ENCODE measurements around the gene TMEM187.
"Not testable (repeated sequence)": the region's sequence is repeated elsewhere in the genome, so short reads cannot be mapped to it uniquely, and the experiment has no call there.

The TMEM187 gene

DNA sequence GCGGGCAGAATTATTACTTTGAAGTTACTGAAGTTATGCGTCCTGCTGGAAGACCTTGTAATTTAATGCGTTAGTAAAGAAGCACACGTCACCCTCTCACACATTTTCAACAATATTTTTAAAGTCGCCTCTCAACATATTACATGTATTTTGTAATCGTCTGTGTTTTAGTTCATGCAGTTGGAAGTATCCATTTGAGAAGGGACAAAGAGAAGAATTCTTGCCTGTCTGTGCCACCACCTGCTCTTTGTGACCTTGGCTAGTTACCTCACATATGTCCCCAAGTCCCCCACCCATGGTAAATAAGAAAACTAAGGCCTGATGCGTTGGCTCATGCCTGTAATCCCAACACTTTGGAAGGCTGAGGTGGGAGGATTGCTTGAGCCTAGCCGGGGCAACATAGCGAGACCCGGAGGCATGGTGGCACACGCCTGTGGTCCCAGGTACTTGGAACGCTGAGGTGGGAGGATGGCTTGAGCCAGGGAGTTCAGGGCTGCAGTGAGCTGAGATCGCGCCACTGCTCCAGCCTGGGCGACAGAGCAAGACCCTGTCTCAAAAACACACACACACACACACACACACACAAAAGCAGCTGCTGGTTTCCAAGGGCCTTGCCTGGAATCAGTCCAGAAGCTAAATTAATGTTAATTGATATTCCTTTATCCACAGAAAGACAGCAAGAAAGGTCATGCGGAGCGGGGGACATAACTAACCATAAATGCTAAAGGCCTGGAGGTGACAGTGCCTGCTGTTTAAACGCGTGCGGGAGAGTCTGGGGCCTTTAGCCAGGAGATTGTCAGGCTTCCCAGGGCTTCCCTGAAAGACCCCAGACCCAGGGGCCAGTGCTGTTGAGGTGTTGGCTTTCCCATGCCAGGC, 811 bp downstream of the TMEM187 start:
- no peak for DNase-seq

DNA sequence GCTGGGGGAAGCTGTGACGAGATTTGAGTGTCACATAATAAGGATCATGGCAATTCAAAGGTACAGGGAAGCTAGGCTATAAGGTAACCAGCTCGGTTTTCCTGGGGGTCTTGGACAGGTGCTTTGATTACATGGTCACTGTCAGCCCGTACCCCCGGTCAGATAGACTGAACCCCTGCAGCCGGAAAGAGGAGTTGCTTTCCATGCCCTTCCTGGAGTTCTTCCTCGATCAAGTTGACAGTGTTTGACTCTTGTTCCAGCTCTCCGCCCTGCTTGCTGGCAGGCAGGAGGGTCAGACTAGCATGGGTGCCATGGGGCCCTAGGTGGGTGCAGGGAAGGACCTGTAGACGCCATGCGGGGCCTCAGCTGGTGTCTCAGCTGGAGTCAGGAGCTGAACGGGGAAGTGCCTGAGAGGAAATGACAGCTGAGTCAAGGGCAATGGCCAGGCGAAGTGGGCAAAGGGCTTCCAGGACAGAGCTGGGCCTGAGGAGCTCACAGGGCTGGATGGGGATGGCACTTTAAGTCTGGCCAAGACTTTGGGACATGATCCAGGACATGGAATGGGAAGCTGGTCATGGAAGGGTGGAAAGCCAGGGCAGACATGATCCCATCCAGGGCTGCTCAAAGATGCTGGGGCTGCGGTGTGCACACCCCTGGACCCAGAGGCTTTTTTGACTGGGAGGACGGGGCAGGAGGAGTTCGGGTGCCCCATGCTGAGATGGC, 1.6 kb downstream of the TMEM187 start:
- no peak for DNase-seq

DNA sequence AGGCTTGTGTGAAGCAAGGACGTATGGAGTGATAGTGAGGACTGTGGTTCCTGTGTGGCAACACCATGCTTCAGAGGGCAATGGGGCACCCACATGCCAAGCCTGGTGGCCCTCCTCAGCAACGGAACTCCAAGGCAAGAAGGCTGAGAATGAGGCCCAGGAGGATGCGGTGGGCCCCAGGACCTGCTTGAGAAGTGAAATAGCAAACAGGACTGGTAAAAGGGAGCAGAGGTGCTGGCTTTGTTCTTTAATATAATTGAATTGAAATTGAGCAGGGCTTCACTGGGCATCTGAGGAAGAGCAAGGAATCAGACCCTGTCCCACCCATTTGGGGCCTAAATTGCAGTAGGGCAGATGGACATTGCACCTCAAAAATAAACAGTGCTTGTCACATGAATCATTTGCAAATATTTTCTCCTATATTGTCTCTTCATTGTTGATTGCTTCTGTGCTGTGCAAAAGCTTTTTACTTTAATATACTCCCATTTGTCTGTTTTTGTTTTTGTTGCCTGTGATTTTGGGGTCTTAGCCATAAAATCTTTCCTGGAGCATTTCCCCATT, 2.3 kb downstream of the TMEM187 start:
- no peak for DNase-seq

DNA sequence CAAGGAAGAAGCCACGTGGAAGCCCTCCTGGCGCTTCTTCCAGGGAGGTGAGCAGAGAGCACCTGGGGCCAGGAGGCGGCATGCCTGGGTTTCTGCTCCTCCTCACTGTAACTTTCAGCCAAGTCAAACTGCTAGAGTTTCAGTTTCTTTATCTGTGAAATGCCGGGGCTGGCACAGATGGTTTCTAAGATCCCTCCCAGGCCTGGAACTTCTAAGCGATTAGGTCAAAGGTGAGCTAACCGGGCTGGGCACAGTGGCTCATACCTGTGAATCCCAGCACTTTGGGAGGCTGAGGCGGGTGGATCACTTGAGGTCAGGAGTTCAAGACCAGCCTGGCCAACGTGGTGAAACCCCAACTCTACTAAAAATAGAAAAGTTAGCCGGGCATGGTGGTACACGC, 7.8 kb downstream of the TMEM187 start:
- DNase-seq, result not testable (repeated sequence)

DNA sequence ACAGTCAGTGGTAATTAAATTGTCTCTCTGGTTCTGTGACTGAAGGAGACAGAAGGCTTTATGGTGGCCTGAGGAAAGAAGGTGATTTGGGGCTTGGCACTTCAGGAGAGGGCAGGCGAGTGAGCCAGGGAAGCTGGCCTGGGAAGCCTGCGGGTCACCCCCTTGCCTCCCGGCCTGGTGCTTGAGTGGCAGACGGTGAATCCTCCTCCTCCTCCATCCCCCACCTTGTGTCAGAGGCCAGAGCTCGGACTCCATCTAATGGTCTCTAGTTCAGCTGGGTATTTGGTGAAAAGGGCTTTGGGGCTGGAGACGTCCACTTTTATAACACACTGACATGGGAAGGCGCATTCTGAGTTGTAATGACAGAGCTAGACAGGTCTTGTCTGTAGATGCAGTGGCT, 8.7 kb downstream of the TMEM187 start:
- DNase-seq, result no peak

DNA sequence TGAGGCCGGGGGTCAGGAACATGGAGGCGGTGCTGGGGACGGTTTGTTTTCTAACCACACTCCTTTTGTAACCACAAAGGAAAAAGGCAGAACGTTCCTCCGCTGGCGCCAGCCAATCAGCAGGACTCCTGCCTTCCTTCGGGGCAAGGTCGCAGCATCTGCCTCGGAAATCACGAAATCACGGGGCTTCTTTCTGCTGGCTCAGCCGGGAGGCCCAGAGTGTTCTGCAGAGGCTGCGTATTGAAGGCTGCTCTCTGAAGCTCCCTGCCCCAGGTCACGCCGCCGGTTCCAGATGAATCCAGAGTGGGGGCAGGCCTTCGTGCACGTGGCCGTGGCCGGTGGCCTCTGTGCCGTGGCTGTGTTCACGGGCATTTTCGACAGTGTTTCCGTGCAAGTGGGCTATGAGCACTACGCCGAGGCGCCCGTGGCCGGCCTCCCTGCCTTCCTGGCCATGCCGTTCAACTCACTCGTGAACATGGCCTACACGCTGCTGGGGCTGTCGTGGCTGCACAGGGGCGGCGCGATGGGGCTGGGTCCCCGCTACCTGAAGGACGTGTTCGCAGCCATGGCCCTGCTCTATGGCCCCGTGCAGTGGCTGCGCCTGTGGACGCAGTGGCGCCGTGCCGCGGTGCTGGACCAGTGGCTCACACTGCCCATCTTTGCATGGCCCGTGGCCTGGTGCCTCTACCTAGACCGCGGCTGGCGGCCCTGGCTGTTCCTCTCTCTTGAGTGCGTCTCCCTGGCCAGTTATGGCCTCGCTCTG, 9.4 kb downstream of the TMEM187 start:
- DNase-seq, result peak; percentile 77

DNA sequence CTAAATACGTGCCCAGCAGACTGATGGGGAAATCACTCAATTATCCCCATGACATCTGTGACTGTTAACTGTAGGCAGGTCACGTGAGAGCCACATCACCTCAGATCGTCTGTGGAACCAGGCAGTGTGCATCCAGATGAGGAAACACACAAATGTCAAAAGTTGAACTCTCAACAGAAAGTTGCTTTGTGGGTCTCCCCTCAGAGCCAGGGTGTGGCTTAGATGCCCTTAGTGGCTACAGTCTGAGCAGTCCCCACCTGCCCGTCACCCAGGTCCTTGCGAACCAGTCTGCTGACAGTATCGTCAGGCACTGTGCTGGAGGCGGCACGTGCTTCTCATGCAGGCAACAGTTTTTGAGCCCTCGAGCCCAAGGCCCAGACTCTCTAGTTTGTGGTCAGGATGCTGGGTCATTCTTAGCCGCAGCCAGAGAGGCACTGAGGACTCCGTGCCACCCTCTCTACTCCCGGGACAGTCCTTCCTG, 10.8 kb downstream of the TMEM187 start:
- DNase-seq, result no peak

DNA sequence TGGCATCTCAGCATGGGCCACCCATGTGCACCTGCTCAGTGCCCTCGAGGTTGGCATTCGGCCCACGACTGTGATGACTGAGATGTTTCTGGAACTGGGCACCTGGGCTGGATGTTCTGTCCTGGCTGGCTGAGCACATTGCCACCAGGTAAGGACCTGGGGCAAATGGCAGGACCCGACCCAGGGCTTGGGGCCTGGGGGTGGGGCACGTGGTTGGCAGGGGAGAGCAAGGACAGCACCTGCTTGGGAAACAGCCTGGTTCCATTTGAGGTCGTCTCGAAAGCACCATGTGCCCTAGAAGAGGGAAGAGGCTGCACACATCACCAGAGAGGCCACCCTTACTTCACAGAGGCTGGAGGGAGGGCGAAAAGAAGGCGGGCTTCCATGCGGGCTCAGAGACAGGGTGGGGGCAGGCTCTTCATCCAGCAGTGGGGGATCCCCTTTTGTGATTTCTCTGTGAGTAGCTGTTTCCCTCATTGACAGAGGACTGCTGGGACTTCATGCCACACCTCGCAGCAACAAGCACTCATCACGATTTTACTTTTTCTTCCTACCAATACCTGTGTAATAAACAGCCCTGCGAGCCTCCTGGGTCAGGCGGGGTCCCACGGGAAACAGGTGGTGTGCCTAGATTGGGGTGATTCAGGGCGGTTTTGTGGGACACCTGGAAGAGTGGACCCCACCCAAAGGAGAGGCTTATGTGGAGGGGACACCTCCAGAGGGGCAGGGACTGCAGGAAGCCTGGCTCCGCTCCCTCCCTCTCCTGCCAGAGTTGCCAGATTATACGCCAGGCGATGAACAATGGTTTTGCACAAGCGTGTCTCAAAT, 12.0 kb downstream of the TMEM187 start:
- DNase-seq, result peak; percentile 70

DNA sequence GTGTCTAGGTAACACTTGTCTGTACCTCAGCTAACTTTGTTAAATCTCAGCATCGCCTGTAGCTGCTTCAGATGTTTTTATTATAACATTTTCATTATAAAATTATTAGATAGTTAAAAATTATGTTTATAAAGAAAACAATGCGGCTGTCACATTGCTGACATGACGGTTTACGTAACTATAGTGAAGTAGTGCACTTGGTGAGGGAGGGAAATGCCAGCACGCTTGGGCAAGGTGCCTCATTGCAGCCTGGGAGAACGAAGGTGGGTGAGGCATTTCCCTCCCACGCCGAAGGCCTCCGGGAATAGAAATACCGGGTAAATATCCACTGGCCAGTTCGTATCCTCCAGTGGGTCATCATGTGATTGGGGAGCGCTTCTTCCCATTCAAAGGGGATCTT, 15.9 kb downstream of the TMEM187 start:
- no peak for DNase-seq

DNA sequence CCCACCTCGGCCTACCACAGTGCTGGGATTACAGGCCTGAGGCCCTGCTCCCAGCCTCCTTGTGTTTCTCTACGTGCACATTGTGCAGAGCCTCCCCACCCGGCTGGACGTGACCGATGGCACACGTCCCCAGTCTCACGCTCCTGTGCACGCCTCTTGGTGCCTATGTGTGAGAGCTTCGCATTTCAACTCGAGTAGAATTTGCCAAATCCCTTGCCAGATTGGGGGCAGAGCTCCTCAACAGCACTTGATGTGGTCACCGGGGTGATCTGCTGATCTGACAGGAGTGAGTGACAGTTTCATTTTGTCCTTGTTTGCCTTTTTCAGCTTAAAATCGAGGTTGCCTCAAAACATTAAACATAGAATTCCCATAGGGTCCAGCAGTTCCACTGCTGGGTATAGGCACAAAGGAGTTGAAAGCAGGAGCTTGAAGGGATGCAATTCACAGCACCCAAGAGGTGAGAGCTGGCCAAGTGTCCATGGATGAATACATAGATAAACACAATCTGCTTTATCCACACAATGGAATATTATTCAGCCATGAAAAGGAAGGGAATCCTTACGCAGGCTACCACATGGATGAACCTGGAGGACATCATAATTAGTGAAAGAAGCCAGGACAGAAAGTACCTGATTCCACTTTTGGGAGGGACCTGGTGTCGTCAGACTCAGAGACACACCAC, 17.6 kb downstream of the TMEM187 start:
- no peak for DNase-seq

DNA sequence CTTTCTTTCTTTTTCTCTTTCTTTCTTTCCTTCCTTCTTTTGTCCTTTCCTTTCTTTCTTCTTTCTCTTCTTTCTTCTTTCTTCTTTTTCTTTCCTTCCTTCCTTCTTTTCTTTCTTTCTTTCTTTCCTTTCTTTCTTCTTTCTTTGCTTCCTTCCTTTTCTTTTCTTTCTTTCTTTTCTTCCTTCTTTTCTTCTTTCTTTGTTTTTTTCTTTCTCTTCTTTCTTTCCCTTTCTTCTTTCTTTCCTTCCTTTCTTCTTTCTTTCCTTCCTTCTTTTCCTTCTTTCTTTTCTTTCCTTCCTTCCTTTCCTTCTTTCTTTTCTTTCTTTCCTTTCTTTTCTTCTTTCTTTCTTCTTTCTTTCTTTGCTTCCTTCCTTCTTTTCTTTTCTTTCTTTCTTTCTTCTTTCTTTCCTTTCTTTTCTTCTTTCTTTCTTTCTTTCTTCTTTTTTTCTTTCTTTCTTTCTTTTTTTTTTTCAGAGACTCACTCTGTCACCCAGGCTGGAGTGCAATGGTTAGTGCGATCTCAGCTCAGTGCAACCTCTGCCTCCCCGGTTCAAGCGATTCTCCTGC, 18.5 kb downstream of the TMEM187 start:
- no peak for DNase-seq

DNA sequence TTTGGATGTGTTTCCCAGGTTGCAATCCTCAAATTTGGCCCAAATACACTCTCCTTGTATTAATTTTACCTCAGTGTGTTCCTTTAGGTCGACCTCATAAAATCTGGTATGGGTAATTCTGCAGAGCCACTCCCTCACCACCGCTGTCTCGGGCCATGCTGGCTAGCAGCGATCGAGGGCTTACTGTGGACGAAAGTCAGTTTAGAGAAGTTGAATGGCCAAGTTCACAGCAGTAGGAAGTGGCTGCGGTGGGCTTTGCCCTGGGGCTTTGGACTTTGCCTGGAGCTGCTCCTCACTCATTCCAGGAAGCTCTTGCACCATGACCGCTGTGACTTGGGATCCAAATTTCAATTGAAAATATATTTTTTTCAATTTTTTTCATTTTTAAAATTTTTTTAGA, 19.6 kb downstream of the TMEM187 start:
- DNase-seq, result no peak

DNA sequence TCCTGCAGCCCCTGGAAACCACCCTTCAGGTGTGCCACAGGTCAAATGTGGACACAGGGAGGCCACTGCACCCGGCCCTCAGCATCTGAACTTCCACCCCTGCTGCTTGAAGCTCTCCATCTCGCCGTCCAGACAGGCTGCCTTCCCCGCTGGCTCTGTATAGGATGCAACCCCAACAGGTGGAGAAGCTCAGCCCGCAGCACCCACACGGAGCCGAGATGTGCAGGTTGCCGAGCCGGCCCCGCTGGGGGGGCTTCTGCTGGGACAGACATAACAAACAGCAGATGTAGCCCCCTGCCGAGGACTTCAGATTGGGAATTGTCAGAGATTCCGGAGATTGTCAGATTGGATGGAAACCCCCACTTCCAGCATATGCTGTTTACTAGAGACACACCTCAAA, 20.5 kb downstream of the TMEM187 start:
- no peak for DNase-seq

DNA sequence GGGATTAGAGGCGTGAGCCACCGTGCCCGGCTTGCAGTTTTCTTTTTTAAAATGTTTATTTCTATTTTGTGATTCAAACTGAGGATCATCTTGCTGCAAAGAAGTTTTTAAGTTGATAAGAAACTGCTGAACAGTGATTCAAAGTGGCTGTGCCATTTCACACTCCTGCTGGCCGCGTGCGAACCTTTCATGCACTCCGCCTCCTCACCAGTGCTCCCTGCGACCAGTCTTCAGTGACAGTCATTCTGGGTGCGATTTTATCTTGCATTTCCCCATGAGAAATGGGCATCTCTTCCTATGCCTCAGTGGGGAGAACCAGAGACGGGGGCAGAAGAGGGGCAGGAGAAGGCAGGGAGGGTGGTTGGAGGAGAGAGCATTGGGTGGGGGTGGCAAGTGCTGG, 21.4 kb downstream of the TMEM187 start:
- no peak for DNase-seq

DNA sequence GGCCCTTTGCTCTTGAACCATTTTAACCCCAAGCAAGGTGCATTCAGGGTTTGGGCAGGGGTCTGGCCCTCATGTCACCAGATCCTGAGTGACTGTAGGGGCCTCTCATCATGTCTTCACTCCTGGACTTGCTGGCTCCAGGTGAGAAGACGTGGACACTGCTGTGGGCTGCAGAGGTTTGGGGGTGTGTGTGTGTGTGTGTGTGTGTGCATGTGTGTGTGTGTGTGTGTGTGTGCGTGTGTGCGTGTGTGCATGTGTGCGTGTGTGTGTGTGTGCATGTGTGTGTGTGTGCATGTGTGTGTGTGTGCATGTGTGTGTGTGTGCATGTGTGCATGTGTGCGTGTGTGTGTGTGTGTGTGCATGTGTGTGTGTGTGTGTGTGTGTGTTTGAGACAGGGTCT, 21.8 kb downstream of the TMEM187 start:
- not testable (repeated sequence) for DNase-seq

DNA sequence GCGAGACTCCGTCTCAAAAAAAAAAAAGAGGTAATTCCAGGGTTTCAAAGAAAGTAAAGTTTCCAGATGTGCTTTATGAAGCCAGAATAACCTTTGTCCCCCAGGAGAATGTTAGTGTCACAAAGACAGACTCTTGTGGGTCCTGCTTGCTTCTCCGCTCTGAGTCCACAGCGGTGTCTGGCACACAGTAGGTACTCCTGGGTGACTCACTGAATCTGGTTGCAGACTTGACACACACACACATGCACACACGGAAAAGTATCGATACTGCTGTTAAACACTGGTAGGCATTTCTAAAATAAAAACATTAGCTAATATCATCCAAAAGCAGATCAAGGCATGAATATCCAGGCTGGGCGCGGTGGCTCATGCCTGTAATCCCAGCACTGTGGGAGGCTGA, 22.9 kb downstream of the TMEM187 start:
- no peak for DNase-seq

DNA sequence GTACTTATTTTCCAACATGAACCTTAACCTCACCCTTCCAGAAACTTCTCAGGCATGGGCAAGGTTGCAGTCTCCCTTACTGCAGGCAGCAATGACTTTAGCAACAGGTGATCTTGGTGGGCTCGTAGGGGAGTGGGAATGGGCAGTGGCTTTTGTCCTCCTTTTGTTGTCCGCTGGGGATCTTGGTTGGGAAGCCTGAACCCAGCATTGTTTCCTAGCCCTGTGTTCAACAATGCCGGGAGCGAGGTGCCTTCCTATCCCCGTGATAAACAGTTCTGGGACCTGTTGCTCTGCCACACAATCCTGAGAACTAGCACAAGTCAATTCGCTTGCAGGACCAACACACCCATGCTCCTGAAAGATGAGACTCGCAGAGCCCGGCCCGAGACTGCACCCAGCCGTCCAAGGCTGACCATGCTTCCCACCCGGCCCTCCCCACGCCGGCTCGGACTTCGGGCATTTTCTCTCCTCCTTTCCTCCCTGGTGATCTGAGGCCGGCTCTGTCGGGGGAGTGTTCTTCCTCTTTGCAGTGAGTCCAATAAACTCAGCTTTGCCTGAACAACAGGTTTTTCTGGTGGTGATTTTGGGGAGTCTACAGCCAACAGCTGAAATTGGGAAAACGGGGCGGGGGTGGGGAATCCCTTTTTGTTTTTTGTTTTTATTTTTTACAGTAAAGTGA, 26.9 kb downstream of the TMEM187 start:
- DNase-seq, result no peak

DNA sequence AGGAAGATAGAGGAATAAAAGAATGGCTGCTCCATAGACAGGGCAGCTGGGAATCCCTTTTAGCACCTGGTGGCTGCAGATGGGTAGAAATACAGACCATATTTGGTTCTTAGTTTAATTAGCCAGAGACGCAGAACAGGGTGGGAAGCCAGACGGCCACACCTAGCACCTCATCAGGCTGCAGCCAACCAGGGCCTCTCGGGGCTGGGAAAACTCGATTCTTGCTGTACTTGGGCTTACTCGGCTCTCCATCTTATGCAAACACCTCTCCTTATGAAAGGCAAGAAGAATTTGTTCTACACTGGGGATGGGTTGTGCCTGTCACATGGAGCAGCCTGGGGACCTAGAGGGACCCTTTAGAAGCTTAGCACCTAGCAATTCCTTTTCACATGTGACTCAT, 27.5 kb downstream of the TMEM187 start:
- no peak for DNase-seq

DNA sequence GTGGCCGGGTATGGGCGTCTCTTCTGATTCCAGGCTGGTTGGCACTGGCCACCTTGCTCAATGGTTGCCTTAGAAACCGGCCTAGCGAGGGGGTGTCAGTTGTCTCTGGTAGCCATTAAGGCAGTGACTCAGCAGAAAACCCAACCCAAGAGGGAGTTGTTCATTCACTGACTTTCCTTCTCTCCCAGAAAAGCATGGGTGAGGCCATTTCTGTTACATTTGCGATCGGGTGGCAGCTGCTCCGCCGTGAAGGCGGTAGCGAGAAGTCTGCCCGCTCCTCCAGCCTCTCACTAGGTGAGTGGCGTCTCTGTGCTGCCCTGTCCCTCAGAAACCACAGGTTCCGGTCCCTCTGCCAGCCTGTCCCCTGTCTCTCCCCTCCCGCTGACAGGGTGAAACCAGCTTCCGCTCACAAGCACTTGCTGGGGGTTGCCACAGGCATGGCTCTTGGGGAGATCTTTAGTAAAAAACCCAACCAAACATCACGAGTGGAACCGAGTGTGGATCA, 29.7 kb downstream of the TMEM187 start:
- peak; percentile 78 for DNase-seq

DNA sequence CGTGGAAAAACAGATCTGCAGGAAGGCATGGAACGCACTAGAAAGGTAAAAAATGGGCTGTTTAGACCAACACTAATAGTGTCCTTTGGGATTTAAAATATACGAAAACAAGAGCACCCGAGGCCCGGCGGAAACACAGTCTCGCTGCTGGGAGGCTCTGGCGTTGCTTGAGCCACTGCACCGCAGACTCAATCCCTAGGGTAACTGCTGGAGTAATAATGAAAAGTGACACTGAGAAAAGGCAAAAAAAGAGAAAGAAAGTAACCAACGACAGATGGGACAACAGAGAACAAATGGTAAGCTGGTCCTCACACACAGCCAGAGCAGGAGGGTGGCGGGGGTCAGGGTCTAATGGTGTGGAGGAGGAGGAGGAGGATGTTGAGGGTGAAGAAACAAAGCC, 31.8 kb downstream of the TMEM187 start:
- DNase-seq, result no peak
